HG02943 (cell line): Measurements from ENCODE around the gene TREM1.

Source experiments
- ATAC-seq: cut with Tn5 transposase; IDR thresholded peaks from one replicate; pipeline ENCODE4 v1.9.1; 2021; ENCODE audit warnings: mild to moderate bottlenecking, low read depth, moderate library complexity; ENCODE audit not compliant: unreplicated experiment

The TREM1 gene

GRCh38 chr6:41286544-41287346 lies at the start of gene TREM1:
TREM1 (minus strand) TSS chr6:41286682; CDS start chr6:41286655, 27 bp downstream.
- no peak for ATAC-seq

- ATAC-seq, result no peak
These were observed 49.5 kb upstream of the TREM1 start for GRCh38 chr6:41335943-41336342.

- no peak for ATAC-seq
These were observed 48.8 kb upstream of the TREM1 start, which contains the start of gene NCR2 for GRCh38 chr6:41335296-41335695. NCR2 (plus strand) TSS chr6:41335608; CDS start chr6:41335877, 269 bp downstream.

- no peak for ATAC-seq
These were observed 48.1 kb upstream of the TREM1 start for GRCh38 chr6:41334482-41335040.

GRCh38 chr6:41332842-41333736 lies 46.6 kb upstream of the TREM1 start:
- ATAC-seq, result no peak

DNA sequence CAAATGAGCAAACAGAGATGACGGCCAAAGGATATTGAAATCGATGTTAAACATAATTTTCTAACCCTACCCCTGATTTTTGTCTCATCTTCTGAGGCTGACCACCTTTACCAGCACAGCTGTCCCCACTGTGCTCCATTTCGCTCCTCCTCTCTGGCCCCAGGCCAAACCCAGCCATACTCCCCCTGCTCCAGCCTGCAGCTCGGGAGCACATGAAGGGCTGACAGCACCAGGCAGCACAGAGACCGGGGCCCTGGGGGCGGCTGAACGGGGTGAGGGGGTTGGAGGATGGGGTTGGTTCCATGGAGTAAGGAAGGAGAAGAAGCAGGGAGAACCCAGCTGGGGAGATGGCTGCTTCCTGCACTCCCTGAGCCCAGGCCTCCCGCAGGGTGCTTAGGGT lies 45.8 kb upstream of the TREM1 start:
- ATAC-seq, result no peak

GRCh38 chr6:41331401-41332150 lies 45.1 kb upstream of the TREM1 start:
- no peak for ATAC-seq

- no peak for ATAC-seq
These were observed 40.7 kb upstream of the TREM1 start for GRCh38 chr6:41327177-41327576.

DNA sequence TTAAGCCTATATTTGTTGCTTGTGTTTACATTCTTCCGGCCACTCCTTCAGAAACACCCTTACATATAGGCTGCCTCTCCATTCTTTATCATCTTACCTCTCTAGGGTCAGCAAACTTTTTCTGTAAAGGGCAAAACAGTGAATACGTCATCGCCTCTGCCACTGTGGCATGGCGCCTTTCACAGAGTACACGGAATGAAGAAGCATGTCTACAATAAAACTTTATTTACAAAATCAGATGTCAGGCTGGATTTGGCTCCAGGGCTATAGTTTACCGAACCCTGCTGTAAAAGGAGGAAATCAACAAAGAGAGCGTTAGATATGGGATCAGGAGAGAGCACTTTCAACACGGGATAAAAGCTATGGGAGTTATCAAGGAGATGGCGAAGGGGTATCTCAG lies 39.6 kb upstream of the TREM1 start:
- no peak for ATAC-seq

DNA sequence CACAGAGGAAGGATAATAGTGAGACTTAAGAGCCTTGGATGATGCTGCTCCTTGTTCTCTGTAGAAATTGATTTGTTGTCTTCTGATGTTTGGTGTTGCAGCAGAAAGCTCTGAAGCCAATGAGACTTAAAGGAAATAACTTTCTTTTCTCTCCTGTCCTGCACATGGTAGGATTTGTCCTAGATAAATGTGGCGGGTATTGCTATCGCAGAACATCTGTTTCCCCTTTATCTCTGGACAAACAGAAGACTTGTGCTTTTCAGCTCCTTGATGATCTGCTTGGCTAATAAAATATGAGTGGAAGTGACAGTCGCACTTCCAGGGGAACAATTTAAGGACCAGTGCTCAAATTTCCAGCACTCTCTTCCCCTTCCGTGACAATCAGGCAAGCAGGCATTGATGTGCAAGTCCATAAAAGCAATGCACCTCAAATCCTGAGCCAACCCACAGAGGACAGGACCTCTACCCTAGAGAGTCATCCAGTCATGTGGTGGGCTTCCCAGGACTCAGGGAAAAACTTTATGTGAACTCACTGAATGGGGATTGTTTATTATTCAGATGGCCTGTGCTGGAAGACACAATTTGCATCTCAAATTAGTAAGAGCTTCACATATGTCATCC lies 39.1 kb upstream of the TREM1 start:
- ATAC-seq, result no peak

DNA sequence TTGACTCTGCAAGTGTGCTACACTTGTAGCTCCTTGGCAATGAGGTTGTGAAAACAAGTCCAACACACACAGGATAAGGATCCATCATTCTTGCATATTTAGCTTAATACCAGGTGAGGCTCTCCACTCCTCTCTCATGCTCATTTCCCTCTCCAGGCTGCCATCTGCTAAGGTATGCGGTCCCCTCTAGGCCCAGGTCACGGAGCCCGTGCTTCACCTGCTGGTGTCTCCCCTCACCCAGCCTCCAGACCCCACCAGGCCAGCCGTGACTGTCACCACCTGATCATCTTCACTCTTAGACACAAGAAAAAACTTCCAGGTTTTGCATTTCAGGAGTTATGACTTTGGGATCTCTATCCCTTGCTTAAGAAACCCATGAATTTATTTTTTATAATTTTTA lies 34.7 kb upstream of the TREM1 start:
- no peak for ATAC-seq

DNA sequence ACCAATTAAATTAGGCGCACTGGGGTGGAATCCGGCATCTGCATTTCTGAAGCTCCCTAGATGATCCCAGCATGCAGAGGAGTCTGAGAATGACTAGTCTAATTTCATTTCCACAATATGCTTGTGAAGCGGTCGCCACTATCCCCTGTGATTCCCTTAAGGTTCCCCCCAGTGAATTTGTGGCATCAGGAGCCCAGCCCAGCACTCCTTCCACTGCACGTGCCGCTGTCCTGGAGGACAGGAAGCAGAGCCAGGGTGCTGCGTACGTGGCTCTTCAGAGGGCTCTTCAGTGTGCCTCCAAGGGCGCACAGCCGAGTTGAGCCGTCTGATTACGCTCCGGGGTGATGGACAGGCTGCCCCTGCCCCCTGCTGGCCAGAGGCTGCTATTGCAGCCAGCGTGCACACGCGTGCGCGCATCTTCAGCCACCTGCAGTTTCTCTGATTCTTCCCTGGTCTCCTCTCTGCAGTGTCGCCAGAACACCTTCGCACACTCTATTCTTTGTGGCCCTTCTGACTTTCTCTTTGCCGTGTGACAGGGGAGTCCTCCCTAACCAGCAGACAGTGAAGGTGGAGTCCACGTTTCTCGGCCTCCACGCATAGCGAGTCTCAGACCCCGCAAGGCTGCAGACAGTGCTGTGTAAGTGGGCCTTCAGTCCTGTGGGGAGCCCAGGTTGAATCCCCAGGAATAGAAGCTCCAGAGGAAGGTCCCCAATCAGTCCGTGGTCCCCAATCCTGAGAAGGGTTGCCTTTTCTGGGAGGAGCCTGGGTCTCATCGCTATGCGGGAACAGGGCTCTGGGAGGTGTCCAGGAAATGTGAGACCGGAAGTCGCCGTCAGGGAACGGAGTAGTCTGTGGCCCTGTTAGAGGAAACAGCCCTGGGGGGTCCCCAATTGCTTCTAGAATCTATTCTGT lies 32.4 kb upstream of the TREM1 start:
- peak; percentile 91 for ATAC-seq

GRCh38 chr6:41318261-41318653 lies 31.8 kb upstream of the TREM1 start:
- ATAC-seq, result no peak

- ATAC-seq, result no peak
These were observed 29.6 kb upstream of the TREM1 start for GRCh38 chr6:41315943-41316620.

DNA sequence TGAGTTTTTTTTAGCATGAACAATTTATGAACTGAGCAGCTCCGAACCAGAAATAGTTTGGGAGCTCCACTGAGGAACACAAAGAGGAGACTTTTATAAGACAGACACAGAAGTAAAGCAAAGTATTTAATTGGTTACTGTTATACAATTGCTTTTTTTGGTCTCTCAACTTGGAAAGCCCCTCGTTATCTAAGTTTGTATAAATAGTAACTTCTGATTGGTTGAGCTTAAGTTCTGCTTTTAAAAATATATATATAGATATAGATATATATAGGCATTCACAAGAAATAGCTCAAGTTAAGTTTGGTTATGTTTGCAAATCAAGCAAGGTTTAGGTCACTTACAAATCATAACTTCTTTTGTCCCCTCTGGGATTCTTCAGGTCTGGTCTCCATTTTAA lies 28.7 kb upstream of the TREM1 start:
- no peak for ATAC-seq

GRCh38 chr6:41306187-41306854 lies 19.8 kb upstream of the TREM1 start:
- ATAC-seq, result no peak

DNA sequence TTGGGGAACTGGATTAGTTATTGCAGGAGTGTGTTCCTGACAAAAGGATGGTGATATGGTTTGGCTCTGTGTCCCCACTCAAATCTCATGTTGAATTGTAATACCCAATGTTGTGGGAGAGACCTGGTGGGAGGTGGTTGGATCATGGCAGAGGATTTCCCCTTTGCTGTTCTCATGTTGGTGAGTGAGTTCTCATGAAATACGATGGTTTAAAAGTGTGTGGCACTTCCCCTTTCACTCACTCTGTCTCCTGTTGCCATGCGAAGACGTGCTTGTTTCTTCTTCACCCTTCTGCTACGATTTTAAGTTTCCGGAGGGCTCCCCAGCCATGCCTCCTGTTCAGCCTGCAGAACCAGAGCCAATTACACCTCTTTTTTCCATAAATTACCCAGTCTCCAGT lies 16.2 kb upstream of the TREM1 start:
- no peak for ATAC-seq
